HG02588 (cell line): Measurements from ENCODE around the gene CNOT6.
"Not testable (repeated sequence)": the region's sequence is repeated elsewhere in the genome, so short reads cannot be mapped to it uniquely, and the experiment has no call there.

ENCODE experiments used
- ATAC-seq: cut with Tn5 transposase; IDR thresholded peaks from one replicate; pipeline ENCODE4 v1.9.1; 2021; ENCODE audit warnings: mild to moderate bottlenecking, moderate library complexity; ENCODE audit not compliant: unreplicated experiment

The CNOT6 gene

GRCh38 chr5:180515974-180516373 is 21.8 kb downstream of the CNOT6 start:
- ATAC-seq = not testable (repeated sequence)

DNA sequence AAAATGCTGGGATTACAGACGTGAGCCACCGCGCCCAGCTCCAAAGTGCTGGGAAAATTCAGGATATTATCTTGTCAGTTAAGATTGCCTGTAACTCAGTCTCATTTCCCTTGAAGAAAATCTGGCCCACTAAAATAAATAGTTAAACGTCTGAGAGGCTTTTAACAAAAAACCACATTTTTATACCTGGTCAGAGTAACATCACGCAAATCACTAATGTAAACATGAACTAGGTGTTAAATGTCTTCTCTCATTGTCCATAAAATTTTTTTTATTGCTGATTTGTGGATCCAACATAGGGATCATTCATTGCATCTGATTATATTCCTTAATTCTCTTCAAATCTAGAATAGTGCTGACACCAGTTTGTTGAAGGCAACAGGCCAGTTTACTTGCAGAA is 22.3 kb downstream of the CNOT6 start:
- no peak for ATAC-seq

DNA sequence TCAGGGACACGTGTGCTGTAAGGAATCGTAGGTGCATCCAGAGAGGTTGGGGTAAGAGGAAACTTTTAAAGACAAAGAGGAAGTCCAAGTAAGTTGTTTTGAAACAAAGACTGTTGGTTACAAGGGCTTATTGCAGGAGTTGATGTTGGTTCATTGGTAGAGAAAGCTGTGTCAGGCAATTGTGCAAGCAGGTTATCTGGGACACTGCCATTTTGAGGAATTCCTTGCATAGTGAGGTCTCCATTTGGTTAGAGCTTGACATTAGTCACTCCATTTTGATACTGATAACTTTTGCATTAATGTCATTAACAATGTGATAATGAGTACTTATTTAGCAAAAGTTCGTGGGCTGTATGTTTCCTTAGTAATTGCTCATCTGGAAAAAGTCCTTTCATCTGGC is 24.9 kb downstream of the CNOT6 start:
- ATAC-seq = no peak

DNA sequence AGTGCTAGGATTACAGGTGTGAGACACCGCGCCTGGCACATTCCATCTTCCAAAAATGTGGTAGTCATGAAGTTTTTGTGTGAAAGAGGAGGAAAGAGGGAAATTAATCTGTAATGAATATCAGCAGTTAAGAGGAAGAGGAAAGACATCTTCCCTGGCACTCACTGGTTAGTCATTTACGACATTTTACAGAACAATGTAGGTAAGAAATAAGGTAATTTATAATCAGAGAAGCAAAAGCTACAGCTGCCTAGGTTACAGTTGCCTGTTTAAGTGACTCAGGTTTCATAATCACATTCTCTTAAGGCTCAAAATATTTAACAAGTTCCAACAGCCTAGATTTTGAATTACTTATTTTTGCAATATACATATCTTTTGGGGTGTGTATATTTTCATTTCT is 26.9 kb downstream of the CNOT6 start:
- ATAC-seq = no peak

DNA sequence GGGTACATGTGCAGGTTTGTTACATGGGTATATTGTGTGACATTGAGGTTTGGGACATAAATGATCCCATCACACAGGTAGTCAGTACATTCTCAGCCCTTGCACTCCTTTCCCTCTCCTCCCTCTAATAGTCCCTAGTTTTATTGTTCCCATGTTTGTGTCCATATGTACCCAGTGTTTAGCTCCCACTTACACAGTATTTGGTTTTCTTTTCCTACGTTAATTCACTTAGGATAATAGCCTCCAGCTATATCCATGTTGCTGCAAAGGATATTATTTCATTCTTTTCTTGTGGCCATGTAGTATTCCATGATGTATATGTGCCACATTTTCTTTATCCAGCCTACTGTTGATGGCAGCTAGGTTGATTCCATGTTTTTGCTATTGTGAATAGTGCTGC is 27.4 kb downstream of the CNOT6 start:
- ATAC-seq = no peak

DNA sequence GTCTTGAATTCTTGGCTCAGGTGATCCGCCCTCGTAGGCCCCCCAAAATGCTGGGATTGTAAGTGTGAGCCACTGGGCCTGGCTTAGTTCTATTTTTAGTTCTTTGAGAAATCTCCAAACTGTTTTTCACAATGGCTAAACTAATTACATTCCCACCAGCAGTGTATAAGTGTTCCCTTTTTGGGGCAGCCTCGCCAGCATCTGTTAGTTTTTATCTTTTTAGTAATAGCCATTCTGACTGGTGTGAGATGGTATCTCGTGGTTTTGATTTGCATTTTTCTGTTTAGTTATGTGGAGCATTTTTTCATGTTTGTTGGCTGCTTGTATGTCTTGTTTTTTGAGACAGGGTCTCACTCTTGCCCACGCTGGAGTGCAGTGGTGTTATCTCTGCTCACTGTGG is 28.2 kb downstream of the CNOT6 start:
- ATAC-seq = no peak

DNA sequence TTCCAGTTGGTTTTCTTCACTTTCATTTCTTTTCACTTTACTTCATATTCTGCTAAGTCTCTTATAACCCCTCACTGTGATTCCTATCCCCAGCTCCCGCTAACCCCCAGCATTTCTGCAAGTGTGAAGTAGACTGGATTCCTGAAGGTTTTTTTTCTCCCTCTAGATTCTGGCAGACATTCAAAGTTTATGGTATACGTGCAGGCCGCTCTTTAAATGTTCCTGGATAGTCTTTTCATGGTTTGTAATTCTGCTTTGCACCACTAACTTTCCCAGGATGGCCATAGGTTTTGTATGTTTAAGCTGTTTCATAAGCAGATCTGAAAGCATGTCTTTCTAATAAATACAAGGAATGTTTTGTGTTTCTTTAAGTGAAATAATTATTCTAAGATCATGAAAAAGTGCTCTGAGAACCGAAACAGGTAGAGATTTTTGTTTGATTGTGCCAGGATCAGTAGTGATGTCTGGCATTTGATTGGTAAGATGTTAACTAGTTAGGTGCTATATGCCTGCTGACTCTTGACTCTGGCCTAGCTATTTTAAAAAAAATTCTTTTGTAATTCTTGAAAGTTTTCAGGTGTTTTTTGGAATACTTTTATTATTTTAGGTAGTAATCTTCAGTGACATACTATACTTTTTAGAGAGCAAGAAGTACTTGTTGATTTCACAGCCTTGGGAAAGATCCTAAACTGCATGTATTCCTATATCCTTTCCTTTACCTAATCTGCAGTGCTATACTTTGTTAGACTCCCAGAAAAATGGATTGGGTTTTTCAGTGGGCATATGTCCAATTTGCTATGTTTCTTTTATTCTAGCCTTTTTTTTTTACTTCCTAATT is 29.7 kb downstream of the CNOT6 start:
- ATAC-seq = no peak

DNA sequence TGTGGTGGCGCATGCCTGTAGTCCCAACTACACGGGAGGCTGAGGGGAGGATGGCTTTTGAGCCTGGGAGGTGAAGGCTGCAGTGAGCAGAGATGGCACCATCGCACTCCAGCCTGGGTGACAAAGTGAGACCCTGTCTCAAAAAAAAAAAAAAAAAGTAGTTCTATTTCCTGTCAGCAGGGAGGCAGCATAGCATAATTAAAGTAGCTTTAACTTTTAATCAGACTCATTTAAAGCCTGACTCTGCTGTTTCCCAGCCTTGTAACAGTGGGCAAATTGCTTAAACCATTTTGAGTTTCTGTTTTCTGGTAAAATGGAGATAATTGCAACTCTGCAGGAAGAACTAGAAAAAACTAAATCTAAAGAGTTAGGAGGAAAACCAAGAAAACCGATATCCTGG is 31.2 kb downstream of the CNOT6 start:
- no peak for ATAC-seq

- ATAC-seq = no peak
These were observed 32.1 kb downstream of the CNOT6 start for GRCh38 chr5:180526269-180526668.

- no peak for ATAC-seq
These were observed 33.5 kb downstream of the CNOT6 start for GRCh38 chr5:180527659-180528058.

DNA sequence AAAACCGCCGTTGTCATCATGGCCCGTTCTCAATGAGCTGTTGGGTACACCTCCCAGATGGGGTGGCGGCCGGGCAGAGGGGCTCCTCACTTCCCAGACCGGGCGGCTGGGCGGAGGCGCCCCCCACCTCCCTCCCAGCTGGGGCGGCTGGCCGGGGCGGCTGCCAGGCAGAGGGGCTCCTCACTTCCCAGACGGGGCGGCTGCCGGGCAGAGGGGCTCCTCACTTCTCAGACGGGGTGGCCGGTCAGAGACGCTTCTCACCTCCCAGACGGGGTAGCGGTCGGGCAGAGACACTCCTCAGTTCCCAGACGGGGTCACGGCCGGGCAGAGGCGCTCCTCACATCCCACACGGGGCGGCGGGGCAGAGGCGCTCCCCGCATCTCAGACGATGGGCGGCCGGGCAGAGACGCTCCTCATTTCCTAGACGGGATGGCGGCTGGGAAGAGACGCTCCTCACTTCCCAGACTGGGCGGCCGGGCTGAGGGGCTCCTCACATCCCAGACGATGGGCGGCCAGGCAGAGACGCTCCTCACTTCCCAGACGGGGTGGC is 36.9 kb downstream of the CNOT6 start:
- not testable (repeated sequence) for ATAC-seq

DNA sequence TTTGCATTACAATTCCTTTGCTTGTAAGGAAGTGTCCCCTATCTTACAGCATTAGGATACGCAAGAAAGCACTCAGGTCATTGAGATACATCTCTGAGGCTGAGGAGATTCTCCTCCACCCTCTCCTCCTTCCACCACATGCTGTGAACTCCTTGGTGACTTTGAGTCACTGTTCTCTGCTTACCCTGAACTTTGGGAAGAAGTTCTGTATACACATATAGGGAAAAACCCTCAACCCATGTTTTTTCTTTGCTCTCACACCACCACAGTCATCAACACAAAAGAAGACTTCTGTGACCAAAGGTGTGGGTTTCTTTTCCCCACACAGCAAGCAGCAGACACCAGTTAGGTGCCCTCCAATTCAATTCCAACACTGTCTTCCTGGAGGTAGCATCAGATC is 38.1 kb downstream of the CNOT6 start:
- no peak for ATAC-seq

DNA sequence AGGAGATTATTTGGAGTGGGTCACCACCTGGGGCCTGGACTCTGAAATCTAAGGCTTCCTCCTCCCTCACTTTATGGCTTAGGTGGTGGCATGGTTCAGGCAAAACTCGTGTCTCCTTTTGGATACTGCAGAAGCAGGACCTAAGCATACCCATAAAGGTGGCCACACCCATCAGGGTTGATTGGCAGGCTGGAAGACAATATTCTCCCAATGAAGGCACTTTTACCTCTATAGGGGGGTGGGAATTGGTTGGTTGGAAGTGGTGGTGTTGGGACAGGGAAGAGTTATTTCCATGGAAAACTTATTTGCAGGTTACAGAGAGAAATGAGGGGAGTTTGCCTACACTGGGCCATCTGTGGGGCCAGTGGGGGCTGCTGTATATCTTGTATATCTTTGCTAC is 39.7 kb downstream of the CNOT6 start:
- no peak for ATAC-seq

DNA sequence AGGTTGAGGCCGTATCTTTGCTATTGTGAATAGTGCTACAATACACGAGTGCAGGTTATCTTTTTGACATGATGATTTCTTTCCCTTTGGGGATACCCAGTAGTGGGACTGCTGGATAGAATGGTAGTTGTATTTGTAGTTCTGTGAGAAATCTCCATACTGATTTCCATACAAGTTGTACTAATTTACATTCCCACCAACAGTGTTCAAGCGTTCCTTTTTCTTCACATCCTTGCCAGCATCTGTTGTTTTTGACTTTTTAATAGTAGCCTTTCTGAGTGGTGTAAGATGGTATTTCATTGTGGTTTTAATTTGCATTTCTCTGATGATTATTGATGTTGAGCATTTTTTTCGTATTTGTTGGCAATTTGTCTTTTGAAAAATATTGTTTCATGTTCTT is 41.4 kb downstream of the CNOT6 start:
- no peak for ATAC-seq

DNA sequence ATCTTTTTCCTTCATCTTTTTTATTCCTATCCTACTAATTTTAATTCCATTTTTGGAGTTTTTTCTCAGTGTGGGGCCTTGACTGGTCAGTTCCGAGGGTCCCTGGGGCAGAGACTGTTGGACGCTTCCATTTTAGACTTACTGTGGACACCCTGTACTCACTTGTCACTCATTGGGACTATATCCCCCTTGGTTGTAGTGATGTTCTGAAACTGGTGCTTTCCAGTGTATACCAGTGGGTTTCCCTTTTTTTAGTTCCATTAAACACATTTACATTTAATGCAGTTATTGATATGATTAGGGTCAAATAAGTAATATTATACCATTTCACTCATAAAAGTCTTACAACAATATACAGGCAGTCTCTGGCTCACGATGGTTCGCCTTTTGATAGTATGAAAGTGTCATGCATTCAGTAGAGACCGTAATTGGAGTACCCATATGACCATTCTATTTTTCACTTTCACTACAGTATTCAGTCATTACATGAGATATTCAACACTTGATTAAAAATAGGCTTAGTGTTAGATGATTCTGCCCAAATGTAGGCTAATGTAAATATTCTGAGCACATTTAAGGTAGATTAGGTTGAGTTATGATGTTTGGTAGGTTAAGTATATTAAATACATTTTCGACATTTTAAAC is 46.0 kb downstream of the CNOT6 start:
- peak; percentile 84 for ATAC-seq

GRCh38 chr5:180541710-180542109 is 47.5 kb downstream of the CNOT6 start:
- ATAC-seq = no peak

DNA sequence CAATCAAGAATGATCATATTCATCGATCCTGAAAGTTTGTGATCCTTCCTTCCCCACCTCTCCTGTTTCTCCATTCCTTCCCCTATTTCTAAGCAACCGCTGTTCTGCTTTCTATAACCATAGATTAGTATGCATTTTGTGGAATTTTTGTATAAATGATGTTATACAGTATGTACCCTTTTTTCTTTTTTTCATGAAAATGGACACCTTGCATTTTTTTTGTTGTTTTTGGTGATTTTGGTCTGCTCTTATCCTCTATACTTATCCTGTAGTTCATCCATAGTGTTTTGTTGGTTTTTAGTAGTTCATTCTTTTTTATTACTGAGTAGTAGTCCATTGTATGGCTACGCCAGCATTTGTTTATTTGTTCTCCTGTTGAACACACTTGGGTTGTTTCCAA is 51.1 kb downstream of the CNOT6 start:
- ATAC-seq = no peak

DNA sequence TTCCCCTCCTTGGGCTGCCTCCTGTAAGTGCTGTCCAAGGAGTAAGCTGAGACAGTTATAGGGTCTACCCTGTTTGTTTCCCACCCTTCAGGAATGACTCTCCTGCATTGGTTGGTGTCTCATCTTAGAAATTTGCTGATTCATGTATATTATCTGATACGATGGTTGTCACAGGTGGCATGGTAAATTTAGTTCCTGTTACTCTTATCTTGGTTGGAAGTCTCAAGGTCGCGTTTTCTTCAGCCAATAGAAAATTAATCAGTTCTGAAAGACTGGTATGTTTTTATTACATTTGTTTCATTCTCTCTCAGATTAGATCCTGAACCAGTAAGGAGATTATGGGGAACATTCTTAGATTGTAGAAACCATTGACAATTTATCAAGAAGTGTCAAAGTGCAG is 54.4 kb downstream of the CNOT6 start:
- no peak for ATAC-seq

DNA sequence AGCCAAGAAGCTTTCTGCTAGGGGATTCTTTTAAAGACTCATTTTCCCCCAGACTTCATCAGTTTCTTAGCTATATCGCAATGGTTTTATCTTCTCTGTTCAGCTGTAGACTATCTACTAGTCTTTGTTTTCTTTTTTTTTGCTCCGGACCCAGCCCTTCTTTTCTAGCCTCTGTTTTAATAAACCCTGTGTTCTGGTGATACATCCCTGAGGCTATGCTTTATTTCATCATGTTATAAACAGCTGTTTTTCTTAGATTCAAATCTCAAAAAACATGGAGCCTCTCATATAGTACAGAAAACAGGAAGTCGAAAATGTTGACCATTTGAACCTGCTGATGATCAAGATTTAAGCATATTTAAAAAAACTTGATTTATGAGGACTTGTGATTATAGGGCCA is 59.4 kb downstream of the CNOT6 start:
- no peak for ATAC-seq

GRCh38 chr5:180555168-180555921 is 61.2 kb downstream of the CNOT6 start:
- no peak for ATAC-seq

- no peak for ATAC-seq
These were observed 63.1 kb downstream of the CNOT6 start for GRCh38 chr5:180557217-180557809.
